ENCODE results near the gene COMMD1.
"Not testable (repeated sequence)": the region's sequence is repeated elsewhere in the genome, so short reads cannot be mapped to it uniquely, and the experiment has no call there.

GRCh38 chr2:61914794-61915193 lies 9.3 kb downstream of the COMMD1 start:
- TF ChIP-seq CTCF, POLR2A (IDR thresholded peaks at IDR 0.05): not testable (repeated sequence)
